GM12874 (cell line): ENCODE data around the gene TMEM186.

Experiments
- CTCF ChIP-seq: IDR thresholded peaks from 2 replicates; pipeline ENCODE4 v1.5.1; 2011; ENCODE audit warnings: low read depth, mild to moderate bottlenecking, control low read depth, low read length, moderate library complexity; ENCODE audit not compliant: insufficient read depth

Gene TMEM186

GRCh38 chr16:8797364-8798173 lies at the start of gene TMEM186, which contains the start of gene PMM2:
Gene TMEM186, minus strand, starts transcription at chr16:8797639. Its CDS starts 25 bp downstream, at chr16:8797614.
Gene PMM2, plus strand, starts transcription at chr16:8797839. Its CDS starts 44 bp downstream, at chr16:8797883.
- no peak for TF ChIP-seq CTCF

GRCh38 chr16:8847145-8847544 lies 49.7 kb upstream of the TMEM186 start:
- TF ChIP-seq CTCF: no peak

GRCh38 chr16:8846401-8846932 lies 49.0 kb upstream of the TMEM186 start:
- TF ChIP-seq CTCF: no peak

- no peak for TF ChIP-seq CTCF
Measured at GRCh38 chr16:8845699-8846298, 48.4 kb upstream of the TMEM186 start.

- no peak for TF ChIP-seq CTCF
Measured at GRCh38 chr16:8832717-8833105, 35.3 kb upstream of the TMEM186 start.

GRCh38 chr16:8831871-8832716 lies 34.7 kb upstream of the TMEM186 start:
- TF ChIP-seq CTCF: no peak

GRCh38 chr16:8831450-8831849 lies 34.0 kb upstream of the TMEM186 start:
- TF ChIP-seq CTCF: no peak
